Activated CD8-positive, alpha-beta T cell treated with anti-CD3 and anti-CD28 coated beads, Interleukin-2, amount 10 ng/mL, durations not matched to agents 7 days and 5 days (primary cell): ENCODE results near the gene DUSP22. TPM values are rescaled to one million over a fixed set of nuclear protein-coding genes. Genes with fewer than 3 reads are reported as not detected.

Experiments
- ATAC-seq: fragments of 150-1000 bp; cut with Tn5 transposase; one replicate; pipeline ENCODE4 v1.10.0; 2021; ENCODE audit warnings: moderate library complexity
- CTCF ChIA-PET: fragments of 350-600 bp; sonication (Branson Sonifier 250); formaldehyde crosslinking; loops from one replicate; lab custom pipeline; 2021; ENCODE audit warnings: antibody characterized with exemption; lab: Charles Lee
- POLR2A ChIA-PET: fragments of 350-600 bp; sonication (Branson Sonifier 250); formaldehyde crosslinking; loops from one replicate; lab custom pipeline; 2021; ENCODE audit warnings: antibody characterized with exemption; lab: Charles Lee
- DNase-seq: peaks from one replicate; pipeline ENCODE4 v3.0.0-alpha.2; 2020
- H3K27ac Mint-ChIP-seq: one replicate; pipeline ENCODE4 v1.8.0; 2021; ENCODE audit warnings: mild to moderate bottlenecking, mixed read lengths
- H3K27me3 Mint-ChIP-seq: one replicate; pipeline ENCODE4 v1.8.0; 2021; ENCODE audit warnings: low read depth, mixed read lengths
- H3K36me3 Mint-ChIP-seq: one replicate; pipeline ENCODE4 v1.8.0; 2021; ENCODE audit warnings: low read depth, mixed read lengths
- H3K4me1 Mint-ChIP-seq: one replicate; pipeline ENCODE4 v1.8.0; 2021; ENCODE audit warnings: low read depth, mixed read lengths
- H3K4me3 Mint-ChIP-seq: one replicate; pipeline ENCODE4 v1.8.0; 2021; ENCODE audit warnings: mild to moderate bottlenecking, mixed read lengths
- H3K9me3 Mint-ChIP-seq: one replicate; pipeline ENCODE4 v1.8.0; 2022; ENCODE audit warnings: mixed read lengths; ENCODE audit not compliant: insufficient read depth
- total RNA-seq, 2 experiments: library from RNA; stranded (reverse); gene quantifications; one replicate each; pipeline ENCODE4 v1.2.3, GENCODE V29; 2021

DUSP22 gene
- total RNA-seq, 2 experiments from 2014 or later, result 32.6 to 33.2 TPM

GRCh38 chr6:392441-393390 lies 100.4 kb downstream of the DUSP22 start:
- ChIA-PET POLR2A (interaction anchor here (0.5 to 10.4 kb wide), 50 partner anchors 9 to 319 kb away, joined by 3 to 231 read pairs (median 5); partner anchors contain the start of gene DUSP22), CTCF (interaction anchor here (0.7 to 9.7 kb wide), 20 partner anchors 7 to 212 kb away, joined by 3 to 85 read pairs (median 4); no protein-coding TSS in a partner anchor)
- peak overlapping the region; percentile 86 for H3K4me3 Mint-ChIP-seq
- peak; percentile 32 for ATAC-seq
- no peaks in the 10 kb centered on the region for H3K9me3 Mint-ChIP-seq
- peaks cover 60% of the 10 kb centered on the region for H3K4me1 Mint-ChIP-seq
- H3K27ac Mint-ChIP-seq, result peak overlapping the region; percentile 94
- peaks cover 46% of the 10 kb centered on the region for H3K36me3 Mint-ChIP-seq
- peak; percentile 69 for DNase-seq
- H3K27me3 Mint-ChIP-seq, result no peaks in the 10 kb centered on the region

- DNase-seq (no peak), ATAC-seq (peak; percentile 3)
- peaks cover 65% of the 10 kb centered on the region for H3K4me1 Mint-ChIP-seq
- no peaks in the 10 kb centered on the region for H3K9me3 Mint-ChIP-seq
- H3K27ac Mint-ChIP-seq, result peak overlapping the region; percentile 94
- ChIA-PET POLR2A (interaction anchor here (0.8 to 10.4 kb wide), 20 partner anchors 13 to 213 kb away, joined by 3 to 231 read pairs (median 10); partner anchors contain the start of gene DUSP22), CTCF (interaction anchor here (1.1 to 9.7 kb wide), 10 partner anchors 11 to 205 kb away, joined by 3 to 85 read pairs (median 4); no protein-coding TSS in a partner anchor)
- peaks cover 54% of the 10 kb centered on the region for H3K36me3 Mint-ChIP-seq
- H3K4me3 Mint-ChIP-seq, result peak overlapping the region; percentile 86
- no peaks in the 10 kb centered on the region for H3K27me3 Mint-ChIP-seq
Observed at GRCh38 chr6:393391-394221, 101.3 kb downstream of the DUSP22 start.

- Mint-ChIP-seq H3K9me3 (no peaks in the 10 kb centered on the region), H3K4me1 (peaks cover 66% of the 10 kb centered on the region), H3K4me3 (peak overlapping the region; percentile 86), H3K27ac (peak overlapping the region; percentile 62), H3K36me3 (peaks cover 64% of the 10 kb centered on the region), H3K27me3 (no peaks in the 10 kb centered on the region)
- DNase-seq, result no peak
- CTCF ChIA-PET, result interaction anchor here (1.0 to 9.7 kb wide), 10 partner anchors 10 to 206 kb away, joined by 3 to 85 read pairs (median 4); no protein-coding TSS in a partner anchor
- POLR2A ChIA-PET, result interaction anchor here (0.7 to 10.4 kb wide), 14 partner anchors 12 to 214 kb away, joined by 3 to 231 read pairs (median 8); no protein-coding TSS in a partner anchor
- no peak for ATAC-seq
Observed at GRCh38 chr6:394641-395289, 102.5 kb downstream of the DUSP22 start.

GRCh38 chr6:395432-396125 lies 103.3 kb downstream of the DUSP22 start:
- CTCF ChIA-PET, result interaction anchor here (1.0 to 9.7 kb wide), 7 partner anchors 9 to 207 kb away, joined by 3 to 85 read pairs (median 4); no protein-coding TSS in a partner anchor
- Mint-ChIP-seq H3K27me3 (no peaks in the 10 kb centered on the region), H3K4me3 (peak overlapping the region; percentile 34), H3K4me1 (peaks cover 65% of the 10 kb centered on the region), H3K27ac (peak overlapping the region; percentile 68), H3K9me3 (no peaks in the 10 kb centered on the region), H3K36me3 (peaks cover 71% of the 10 kb centered on the region)
- ATAC-seq, result no peak
- no peak for DNase-seq
- POLR2A ChIA-PET, result interaction anchor here (0.6 to 10.4 kb wide), 9 partner anchors 11 to 215 kb away, joined by 3 to 231 read pairs (median 8); no protein-coding TSS in a partner anchor

GRCh38 chr6:396126-396520 lies 103.8 kb downstream of the DUSP22 start:
- H3K4me1 Mint-ChIP-seq, result peaks cover 64% of the 10 kb centered on the region
- no peak for ATAC-seq
- H3K9me3 Mint-ChIP-seq, result no peaks in the 10 kb centered on the region
- peak overlapping the region; percentile 68 for H3K27ac Mint-ChIP-seq
- H3K36me3 Mint-ChIP-seq, result peaks cover 76% of the 10 kb centered on the region
- POLR2A ChIA-PET, result interaction anchor here (0.6 to 10.4 kb wide), 5 partner anchors 11 to 207 kb away, joined by 3 to 231 read pairs (median 4); no protein-coding TSS in a partner anchor
- CTCF ChIA-PET, result interaction anchor here (1.1 to 9.7 kb wide), 3 partner anchors 9 to 207 kb away, joined by 3 to 85 read pairs (median 71); no protein-coding TSS in a partner anchor
- DNase-seq, result no peak
- H3K27me3 Mint-ChIP-seq, result no peaks in the 10 kb centered on the region
- peak overlapping the region; percentile 34 for H3K4me3 Mint-ChIP-seq

GRCh38 chr6:397056-397455 lies 104.8 kb downstream of the DUSP22 start:
- CTCF ChIA-PET, result interaction anchor here (1.0 to 4.1 kb wide), 4 partner anchors 9 to 208 kb away, joined by 3 to 21 read pairs (median 6); no protein-coding TSS in a partner anchor
- no peaks in the 10 kb centered on the region for H3K9me3 Mint-ChIP-seq
- no peak for DNase-seq

GRCh38 chr6:397604-398003 lies 105.3 kb downstream of the DUSP22 start:
- POLR2A ChIA-PET, result interaction anchor here (0.7 to 10.4 kb wide), 11 partner anchors 9 to 217 kb away, joined by 3 to 231 read pairs (median 4); no protein-coding TSS in a partner anchor
- Mint-ChIP-seq H3K27ac (peak overlapping the region; percentile 45), H3K36me3 (peaks cover 86% of the 10 kb centered on the region), H3K4me3 (no peak overlapping the region), H3K4me1 (peaks cover 77% of the 10 kb centered on the region), H3K27me3 (no peaks in the 10 kb centered on the region), H3K9me3 (no peaks in the 10 kb centered on the region)
- CTCF ChIA-PET, result interaction anchor here (0.9 to 4.1 kb wide), 7 partner anchors 8 to 209 kb away, joined by 3 to 21 read pairs (median 4); no protein-coding TSS in a partner anchor
- ATAC-seq (no peak), DNase-seq (no peak)

More at GRCh38 chr6:397056-397455, 104.8 kb downstream of the DUSP22 start:
- Mint-ChIP-seq H3K36me3 (peaks cover 84% of the 10 kb centered on the region), H3K27ac (peak overlapping the region; percentile 56), H3K27me3 (no peaks in the 10 kb centered on the region), H3K4me3 (no peak overlapping the region), H3K4me1 (peaks cover 72% of the 10 kb centered on the region)
- POLR2A ChIA-PET, result interaction anchor here (1.1 to 10.4 kb wide), 7 partner anchors 10 to 206 kb away, joined by 3 to 231 read pairs (median 8); no protein-coding TSS in a partner anchor
- ATAC-seq, result no peak

GRCh38 chr6:398065-398464 lies 105.8 kb downstream of the DUSP22 start:
- POLR2A ChIA-PET, result interaction anchor here (0.7 to 10.4 kb wide), 12 partner anchors 9 to 217 kb away, joined by 3 to 231 read pairs (median 4); no protein-coding TSS in a partner anchor
- no peaks in the 10 kb centered on the region for H3K27me3 Mint-ChIP-seq
- H3K4me3 Mint-ChIP-seq, result no peak overlapping the region
- peaks cover 82% of the 10 kb centered on the region for H3K4me1 Mint-ChIP-seq
- no peak overlapping the region for H3K27ac Mint-ChIP-seq
- H3K9me3 Mint-ChIP-seq, result no peaks in the 10 kb centered on the region
- ATAC-seq (no peak), DNase-seq (no peak)
- H3K36me3 Mint-ChIP-seq, result peaks cover 86% of the 10 kb centered on the region
- CTCF ChIA-PET, result interaction anchor here (0.9 to 4.1 kb wide), 6 partner anchors 8 to 209 kb away, joined by 3 to 21 read pairs (median 4); no protein-coding TSS in a partner anchor

- DNase-seq (no peak), ATAC-seq (no peak)
- Mint-ChIP-seq H3K4me1 (peaks cover 87% of the 10 kb centered on the region), H3K27ac (peak overlapping the region; percentile 16), H3K36me3 (peaks cover 89% of the 10 kb centered on the region), H3K27me3 (no peaks in the 10 kb centered on the region), H3K4me3 (peak overlapping the region; percentile 10), H3K9me3 (no peaks in the 10 kb centered on the region)
- POLR2A ChIA-PET, result interaction anchor here (0.6 to 15.9 kb wide), 17 partner anchors 5 to 218 kb away, joined by 3 to 231 read pairs (median 4); partner anchors contain the start of gene IRF4
- CTCF ChIA-PET, result interaction anchor here (0.9 to 4.1 kb wide), 7 partner anchors 7 to 210 kb away, joined by 3 to 21 read pairs (median 5); no protein-coding TSS in a partner anchor
Observed at GRCh38 chr6:398558-399078, 106.3 kb downstream of the DUSP22 start.
